ENCODE measurements around the gene DCTN3.

DCTN3 gene

GRCh38 chr9:34589636-34590380, 30.5 kb downstream of the DCTN3 start, which contains the start of gene CNTFR:
CNTFR (minus strand) TSS chr9:34589724; CDS start chr9:34568981, 20,743 bp downstream.
- DNase-seq (ENCODE audit: extremely low read depth, low read depth): no peak
- no peak within 1 kb of the TSS for H3K4me3 ChIP-seq (replicated peaks; ENCODE audit: low read depth, low read length)
- no peak for TF ChIP-seq CTCF (IDR thresholded peaks at IDR 0.05; ENCODE audit: low read depth, low read length, missing control alignments)

GRCh38 chr9:34588671-34589635, 31.3 kb downstream of the DCTN3 start:
- TF ChIP-seq CTCF (IDR thresholded peaks at IDR 0.05; ENCODE audit: low read depth, low read length, missing control alignments): no peak
- no peak overlapping the region for H3K4me3 ChIP-seq (replicated peaks; ENCODE audit: low read depth, low read length)
- DNase-seq (ENCODE audit: extremely low read depth, low read depth): no peak

- H3K4me3 ChIP-seq (replicated peaks; ENCODE audit: low read depth, low read length): no peak overlapping the region
- DNase-seq (ENCODE audit: extremely low read depth, low read depth): no peak
- no peak for TF ChIP-seq CTCF (IDR thresholded peaks at IDR 0.05; ENCODE audit: low read depth, low read length, missing control alignments)
Observed at GRCh38 chr9:34587271-34587670, 33.0 kb downstream of the DCTN3 start.

- TF ChIP-seq CTCF (IDR thresholded peaks at IDR 0.05; ENCODE audit: low read depth, low read length, missing control alignments): no peak
- DNase-seq (ENCODE audit: extremely low read depth, low read depth): no peak
- no peak overlapping the region for H3K4me3 ChIP-seq (replicated peaks; ENCODE audit: low read depth, low read length)
Observed at GRCh38 chr9:34585946-34586669, 34.2 kb downstream of the DCTN3 start.

- no peak for DNase-seq (ENCODE audit: extremely low read depth, low read depth)
- no peak overlapping the region for H3K4me3 ChIP-seq (replicated peaks; ENCODE audit: low read depth, low read length)
- TF ChIP-seq CTCF (IDR thresholded peaks at IDR 0.05; ENCODE audit: low read depth, low read length, missing control alignments): no peak
Observed at GRCh38 chr9:34584970-34585369, 35.3 kb downstream of the DCTN3 start.

GRCh38 chr9:34582787-34583186, 37.5 kb downstream of the DCTN3 start:
- TF ChIP-seq CTCF (IDR thresholded peaks at IDR 0.05; ENCODE audit: low read depth, low read length, missing control alignments): no peak
- no peak for DNase-seq (ENCODE audit: extremely low read depth, low read depth)
- no peak overlapping the region for H3K4me3 ChIP-seq (replicated peaks; ENCODE audit: low read depth, low read length)
